ENCODE results near the gene LYST.
"Not testable (repeated sequence)": the region's sequence is repeated elsewhere in the genome, so short reads cannot be mapped to it uniquely, and the experiment has no call there.

Gene LYST

GRCh38 chr1:235860829-235861228 lies 5.9 kb downstream of the LYST start:
- in situ Hi-C loops (cut with MboI; ENCODE audit: low sequenced_read_pairs), result loop anchor here (5.0 kb wide), 1 partner anchor 86 kb away; no protein-coding TSS in a partner anchor

GRCh38 chr1:235859789-235860188 lies 6.9 kb downstream of the LYST start:
- in situ Hi-C loops (cut with MboI; ENCODE audit: low sequenced_read_pairs), result loop anchor here (5.0 kb wide), 1 partner anchor 88 kb away; no protein-coding TSS in a partner anchor

- in situ Hi-C loops (cut with MboI; ENCODE audit: low sequenced_read_pairs), result no loop called here
These were observed 7.9 kb downstream of the LYST start for GRCh38 chr1:235858766-235859165.

- in situ Hi-C loops (cut with MboI; ENCODE audit: low sequenced_read_pairs), result no loop called here
These were observed 8.9 kb downstream of the LYST start for GRCh38 chr1:235857756-235858155.

GRCh38 chr1:235855811-235856429 lies 10.8 kb downstream of the LYST start:
- in situ Hi-C loops (cut with MboI; ENCODE audit: low sequenced_read_pairs), result no loop called here

GRCh38 chr1:235854347-235854746 lies 12.4 kb downstream of the LYST start:
- in situ Hi-C loops (cut with MboI; ENCODE audit: low sequenced_read_pairs), result no loop called here

GRCh38 chr1:235853653-235854052 lies 13.1 kb downstream of the LYST start:
- in situ Hi-C loops (cut with MboI; ENCODE audit: low sequenced_read_pairs), result no loop called here

GRCh38 chr1:235852887-235853286 lies 13.8 kb downstream of the LYST start:
- in situ Hi-C loops (cut with MboI; ENCODE audit: low sequenced_read_pairs), result no loop called here

GRCh38 chr1:235851939-235852338 lies 14.8 kb downstream of the LYST start:
- in situ Hi-C loops (cut with MboI; ENCODE audit: low sequenced_read_pairs), result no loop called here

- in situ Hi-C loops (cut with MboI; ENCODE audit: low sequenced_read_pairs), result not testable (repeated sequence)
These were observed 18.5 kb downstream of the LYST start for GRCh38 chr1:235848251-235848650.

GRCh38 chr1:235845656-235846107 lies 21.0 kb downstream of the LYST start:
- in situ Hi-C loops (cut with MboI; ENCODE audit: low sequenced_read_pairs), result not testable (repeated sequence)

- in situ Hi-C loops (cut with MboI; ENCODE audit: low sequenced_read_pairs), result no loop called here
These were observed 21.9 kb downstream of the LYST start for GRCh38 chr1:235844776-235845175.

- in situ Hi-C loops (cut with MboI; ENCODE audit: low sequenced_read_pairs), result no loop called here
These were observed 23.2 kb downstream of the LYST start for GRCh38 chr1:235843461-235843961.

- in situ Hi-C loops (cut with MboI; ENCODE audit: low sequenced_read_pairs), result no loop called here
These were observed 24.7 kb downstream of the LYST start for GRCh38 chr1:235841938-235842545.

GRCh38 chr1:235838021-235838420 lies 28.7 kb downstream of the LYST start:
- in situ Hi-C loops (cut with MboI; ENCODE audit: low sequenced_read_pairs), result no loop called here

- in situ Hi-C loops (cut with MboI; ENCODE audit: low sequenced_read_pairs), result no loop called here
These were observed 31.5 kb downstream of the LYST start for GRCh38 chr1:235835226-235835625.

- in situ Hi-C loops (cut with MboI; ENCODE audit: low sequenced_read_pairs), result no loop called here
These were observed 32.1 kb downstream of the LYST start for GRCh38 chr1:235834620-235835019.

GRCh38 chr1:235832011-235832410 lies 34.7 kb downstream of the LYST start:
- in situ Hi-C loops (cut with MboI; ENCODE audit: low sequenced_read_pairs), result no loop called here

- in situ Hi-C loops (cut with MboI; ENCODE audit: low sequenced_read_pairs), result no loop called here
These were observed 35.6 kb downstream of the LYST start for GRCh38 chr1:235831148-235831547.

- in situ Hi-C loops (cut with MboI; ENCODE audit: low sequenced_read_pairs), result no loop called here
These were observed 40.4 kb downstream of the LYST start for GRCh38 chr1:235826102-235826854.

- in situ Hi-C loops (cut with MboI; ENCODE audit: low sequenced_read_pairs), result no loop called here
These were observed 41.5 kb downstream of the LYST start for GRCh38 chr1:235825229-235825628.

GRCh38 chr1:235823684-235824083 lies 43.0 kb downstream of the LYST start:
- in situ Hi-C loops (cut with MboI; ENCODE audit: low sequenced_read_pairs), result no loop called here
